Stimulated activated CD4-positive, alpha-beta T cell treated with anti-CD3 and anti-CD28 coated beads, Interleukin-12 subunit alpha, Interleukin-12 subunit beta, amount 100 ng/mL, for 4 hours (primary cell): Measurements from ENCODE around the gene PTGER3.

Experiments used
- DNase-seq: peaks from one replicate; pipeline ENCODE4 v3.0.0-alpha.2; 2020

Gene PTGER3

DNA sequence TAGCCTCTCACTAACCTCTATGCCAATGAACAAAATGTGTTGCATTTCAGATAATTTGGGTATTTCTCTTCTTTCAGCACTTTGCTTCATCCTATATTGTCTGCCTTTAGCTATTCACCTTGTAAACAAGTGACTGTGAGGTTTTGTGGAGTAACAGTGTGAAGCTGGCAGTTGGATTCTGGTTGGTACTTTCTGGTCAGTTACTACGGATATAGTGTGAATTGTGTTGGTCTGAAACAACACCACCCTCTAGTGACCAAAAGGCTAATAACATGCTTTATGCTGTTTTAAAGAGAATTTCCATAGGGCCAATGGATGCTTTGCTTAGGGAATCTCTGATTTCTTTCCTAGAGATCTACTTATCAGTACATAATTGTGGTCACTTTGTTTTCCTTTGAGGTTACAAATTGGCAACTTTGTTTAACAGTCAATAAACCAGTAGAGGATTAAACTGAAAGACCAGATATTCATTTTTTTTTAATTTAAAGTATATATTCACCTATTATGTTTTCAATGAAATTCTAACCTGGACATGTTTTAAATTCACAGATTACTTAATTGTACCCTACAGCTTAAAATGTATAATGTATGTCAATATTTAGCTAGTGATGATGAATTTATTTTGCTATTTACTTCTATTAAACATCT, 2.5 kb upstream of the PTGER3 start:
- DNase-seq = no peak

DNA sequence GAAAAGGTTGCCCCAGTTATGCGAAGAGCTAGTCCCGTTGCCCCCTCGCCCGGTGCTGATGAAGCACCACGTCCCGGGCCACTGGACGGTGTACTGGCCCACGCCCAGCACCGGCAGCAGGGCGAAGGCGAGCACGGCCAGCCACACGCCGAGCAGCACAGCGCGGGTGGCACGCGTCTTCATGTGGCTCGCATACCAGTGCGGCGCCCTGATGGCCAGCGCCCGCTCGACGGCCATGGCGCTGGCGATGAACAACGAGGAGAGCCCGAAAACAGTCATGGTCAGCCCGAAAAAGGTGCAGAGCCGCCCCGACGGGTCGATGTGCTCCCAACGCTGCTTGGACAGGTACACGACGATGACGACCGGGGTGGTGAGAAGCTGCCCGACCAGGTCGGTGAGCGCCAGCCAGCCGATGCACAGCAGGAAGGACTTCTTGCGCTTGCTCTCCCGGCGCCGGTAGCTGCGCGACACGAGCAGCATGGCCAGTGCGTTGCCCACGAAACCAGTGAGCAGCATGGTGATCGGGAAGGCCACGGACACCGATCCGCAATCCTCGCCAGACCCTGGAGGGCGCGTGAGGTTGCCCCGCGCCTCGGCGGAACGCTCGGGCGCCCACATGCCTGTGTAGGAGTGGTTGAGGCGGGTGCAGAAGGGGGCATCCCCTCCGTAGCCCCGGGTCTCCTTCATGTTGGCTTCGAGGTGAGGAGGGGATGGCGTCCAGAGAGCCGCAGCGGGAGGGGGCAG, 553 bp downstream of the PTGER3 start:
- no peak for DNase-seq

DNA sequence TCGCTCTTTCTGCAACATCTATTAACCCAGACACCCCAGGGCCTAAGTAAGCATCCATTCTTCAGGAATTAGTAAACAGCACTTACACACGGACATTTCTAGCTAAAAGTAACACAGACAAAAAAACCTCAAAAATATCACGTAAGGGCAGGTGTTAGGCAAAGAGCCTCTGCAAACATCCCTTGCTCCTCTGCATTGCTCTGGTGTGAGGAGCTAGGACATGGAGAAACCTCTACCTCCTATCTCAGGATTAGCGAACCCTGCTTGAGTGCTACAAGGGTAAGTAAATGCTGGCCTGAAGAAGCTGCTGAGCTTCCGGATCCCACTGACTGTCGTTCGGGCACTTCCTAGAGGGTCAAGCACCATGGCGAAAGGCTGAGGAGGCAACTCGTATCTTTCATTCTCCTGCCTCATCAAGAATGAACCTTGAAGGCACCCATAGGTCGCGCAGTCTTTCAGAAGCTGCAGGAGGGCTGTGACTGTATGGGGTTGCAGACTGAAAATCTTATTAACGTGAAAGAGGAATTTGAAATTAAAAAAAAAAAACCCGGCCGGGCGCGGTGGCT, 2.1 kb downstream of the PTGER3 start:
- DNase-seq = no peak

DNA sequence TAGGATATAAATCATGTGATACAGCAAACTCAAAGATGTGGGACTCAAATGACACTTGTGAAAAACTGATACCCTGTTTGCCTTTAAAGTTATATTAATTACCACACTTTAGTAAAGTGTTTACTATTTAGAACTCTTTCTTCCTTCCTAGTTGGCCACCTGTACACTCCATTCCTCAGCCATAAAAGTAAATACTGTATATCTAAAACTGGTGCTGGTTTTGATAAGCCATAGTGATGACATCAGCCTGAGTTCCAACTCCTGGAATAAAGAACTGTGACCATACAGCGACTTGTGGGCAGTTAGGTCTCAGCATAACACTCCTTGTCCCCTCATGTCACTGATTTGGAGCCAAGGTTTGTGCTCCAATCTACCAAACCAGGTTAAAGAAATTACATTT, 2.8 kb downstream of the PTGER3 start:
- DNase-seq = no peak

DNA sequence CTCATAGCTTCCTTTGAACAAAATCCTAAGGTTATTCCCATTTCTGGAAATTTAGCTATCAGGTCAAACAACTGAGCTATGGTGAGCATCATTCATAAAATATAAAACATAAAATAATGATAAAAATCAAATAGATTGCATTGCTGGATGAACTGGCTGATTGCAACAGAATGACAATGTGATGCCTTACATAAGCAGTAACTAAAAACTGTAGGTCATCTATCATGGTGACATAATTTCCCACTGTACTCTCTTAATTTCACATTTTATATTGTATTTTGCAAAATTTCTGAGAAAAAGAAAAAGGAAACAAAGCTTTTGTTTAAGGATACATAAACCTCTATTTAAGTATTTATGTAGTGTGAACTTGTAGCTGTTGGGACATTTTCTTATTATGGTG, 4.6 kb downstream of the PTGER3 start:
- no peak for DNase-seq

DNA sequence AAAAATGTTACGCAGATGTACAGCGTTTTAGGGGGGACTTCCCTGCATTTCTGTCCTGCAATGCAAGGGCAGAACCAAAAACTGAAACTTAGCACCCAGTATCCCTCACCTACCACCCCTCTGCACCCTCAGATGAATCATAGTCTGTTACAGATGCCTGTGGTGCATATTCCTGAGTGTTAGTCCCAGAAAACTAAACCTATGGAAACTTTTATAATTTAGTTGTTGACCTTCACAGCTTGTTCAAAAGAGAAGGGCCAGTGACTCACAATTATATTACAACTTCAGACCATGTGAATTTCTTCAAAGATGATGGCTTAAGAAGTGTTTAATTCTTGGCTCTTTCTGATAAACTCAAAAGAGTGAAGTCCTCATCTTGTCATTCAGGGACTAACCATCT, 5.8 kb downstream of the PTGER3 start:
- no peak for DNase-seq

DNA sequence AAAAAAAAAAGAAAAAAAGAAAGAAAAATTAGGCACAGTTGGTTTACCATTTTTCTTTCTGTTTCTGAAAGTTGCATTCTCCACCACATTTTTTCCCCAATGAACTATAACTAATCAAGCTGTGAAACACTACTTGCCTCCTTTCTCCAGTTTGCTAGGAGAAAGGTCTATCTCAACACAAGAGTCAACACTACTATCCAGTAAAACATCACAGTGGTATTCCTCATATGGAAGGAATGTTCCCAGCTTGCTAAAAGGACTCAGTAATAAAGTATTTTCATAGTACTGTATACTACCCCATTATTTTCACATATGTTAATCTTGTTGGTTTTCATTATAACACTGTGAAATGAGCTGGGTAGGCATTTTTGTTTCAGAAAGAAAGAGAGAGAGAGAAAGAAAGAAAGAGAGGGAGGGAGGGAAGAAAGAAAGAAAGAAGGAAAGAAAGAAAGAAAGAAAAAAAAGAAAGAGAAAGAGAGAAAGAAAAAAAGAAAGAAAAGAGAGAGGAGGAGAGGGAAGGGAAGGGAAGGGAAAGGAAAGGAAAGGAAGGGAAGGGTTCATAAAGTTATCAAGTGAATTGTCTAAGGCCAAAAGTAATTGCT, 7.9 kb downstream of the PTGER3 start:
- no peak for DNase-seq

DNA sequence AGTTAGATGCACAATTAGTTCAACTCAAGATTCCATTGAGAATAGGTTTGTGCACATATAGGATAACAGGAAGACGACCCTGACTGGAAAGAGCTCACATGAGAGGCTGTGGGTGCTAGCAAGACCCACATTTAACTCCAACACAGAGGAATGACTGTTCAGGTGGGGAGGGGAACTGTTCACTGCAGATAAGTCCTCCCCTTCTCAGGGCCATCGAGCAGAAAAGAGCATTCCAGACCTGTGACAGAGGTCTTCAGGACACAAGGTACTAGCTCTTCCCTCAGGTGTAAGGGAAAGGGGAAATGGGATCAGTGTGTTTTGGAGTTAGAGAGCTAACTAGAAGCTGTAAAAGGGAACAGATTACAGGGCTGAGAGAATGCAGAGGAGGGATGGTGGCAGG, 8.7 kb downstream of the PTGER3 start:
- no peak for DNase-seq

DNA sequence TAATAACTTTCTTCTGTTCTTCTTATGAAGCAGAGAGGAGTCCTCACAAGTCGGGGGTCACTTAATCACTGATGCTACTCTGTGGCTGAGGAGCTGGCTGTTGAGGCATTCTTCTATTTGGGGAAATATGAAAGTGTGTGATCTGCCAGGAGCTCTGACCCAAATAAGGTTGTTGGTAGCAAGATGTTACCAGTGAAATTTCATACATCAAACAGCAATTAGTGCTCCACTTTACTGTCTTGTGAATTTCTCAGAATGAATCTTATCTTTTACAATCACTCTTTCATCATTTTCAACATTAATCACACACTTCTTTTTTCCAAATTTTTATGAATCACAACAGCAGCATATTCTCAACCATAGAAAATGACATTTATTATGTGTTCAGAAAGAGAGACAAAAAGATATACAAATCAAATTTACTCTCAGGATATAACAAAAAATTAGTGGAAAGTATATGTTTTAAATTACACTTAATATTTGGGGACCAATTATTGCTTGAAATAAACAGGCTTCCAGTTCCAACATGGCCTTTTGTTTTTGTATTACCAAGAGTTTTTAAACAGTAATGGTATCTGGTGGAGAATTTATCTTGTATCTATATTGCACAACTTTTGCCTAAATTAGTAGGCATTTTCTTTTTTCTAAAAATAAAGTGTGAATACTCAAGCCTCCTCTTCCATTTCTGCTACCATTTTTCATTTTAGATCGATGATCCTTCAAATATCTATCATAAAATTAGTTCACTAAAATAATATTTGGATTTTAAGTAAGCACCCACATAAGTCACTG, 9.6 kb downstream of the PTGER3 start:
- no peak for DNase-seq

DNA sequence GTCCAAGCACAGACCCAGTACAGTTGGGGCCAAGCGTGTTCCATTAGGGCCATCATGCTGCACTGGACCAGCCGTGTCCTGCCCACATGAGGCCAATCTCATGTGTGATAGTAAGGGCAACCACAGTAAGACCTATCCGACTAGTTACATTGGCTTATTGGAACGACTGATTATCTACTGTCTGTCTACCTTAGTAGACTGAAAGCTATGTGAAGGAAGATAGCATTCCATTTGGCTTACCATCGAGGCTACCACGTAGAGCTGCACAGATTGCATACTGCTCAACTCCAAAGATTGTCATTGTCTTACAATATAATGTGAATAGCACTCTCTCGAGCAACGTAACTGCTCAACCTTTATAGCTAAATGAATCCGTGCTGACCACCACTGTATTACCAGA, 10.6 kb downstream of the PTGER3 start:
- no peak for DNase-seq

DNA sequence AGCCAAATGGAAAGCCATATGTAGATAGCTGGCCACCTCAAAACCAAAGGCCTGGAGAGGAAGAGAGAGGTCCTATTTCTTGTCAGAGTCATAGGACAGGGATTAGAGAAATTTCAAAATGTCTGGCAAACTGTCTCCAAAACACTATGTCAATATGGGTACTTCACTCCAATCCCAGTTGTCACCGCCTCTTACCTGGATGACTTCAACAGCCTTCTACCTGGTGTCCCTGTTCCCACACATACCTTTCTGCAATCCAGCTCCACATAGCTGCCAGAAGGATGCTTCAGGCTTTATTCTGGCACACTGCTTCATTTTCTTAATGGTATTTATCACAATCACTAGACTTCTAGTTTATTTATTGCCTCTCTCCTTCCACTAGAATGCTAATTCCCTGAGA, 14.5 kb downstream of the PTGER3 start:
- DNase-seq = no peak

DNA sequence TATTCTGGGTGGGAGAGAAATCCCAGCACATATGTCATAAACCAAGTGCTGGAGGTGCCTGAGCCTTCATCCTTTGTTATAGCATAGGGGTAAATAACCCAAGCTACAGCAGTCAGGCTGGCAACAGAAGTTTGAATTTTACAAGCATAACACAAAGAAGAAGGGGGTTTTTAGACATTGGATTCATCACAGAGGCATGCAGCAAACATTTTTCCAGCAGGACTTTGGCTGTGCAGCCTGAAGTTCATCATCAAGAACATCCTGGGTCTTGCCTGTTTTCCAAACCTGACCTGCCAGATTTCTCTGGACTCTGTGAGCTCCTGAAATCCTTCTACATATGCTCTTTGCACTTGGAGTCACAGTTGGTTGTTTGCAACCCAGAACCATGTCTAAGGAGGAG, 16.2 kb downstream of the PTGER3 start:
- DNase-seq = no peak

DNA sequence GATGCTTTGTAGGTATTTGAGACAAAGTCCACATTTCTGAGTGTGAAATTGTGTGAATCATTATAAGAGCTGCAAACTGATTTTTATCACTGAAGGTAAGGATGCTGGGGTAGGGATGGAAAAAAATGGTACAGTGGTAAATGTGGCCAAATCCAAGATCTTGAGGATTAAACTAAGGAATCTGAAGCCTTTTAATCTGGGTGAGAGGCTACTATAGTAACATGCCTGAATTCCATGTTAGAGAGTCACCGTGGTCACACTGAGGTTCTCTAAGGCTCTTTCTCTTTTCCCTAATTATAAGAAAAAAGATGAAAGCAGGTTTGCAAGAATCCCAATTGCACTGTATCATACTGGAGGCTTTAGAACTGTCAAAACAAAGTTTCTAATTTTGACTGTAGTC, 17.6 kb downstream of the PTGER3 start:
- DNase-seq = no peak

DNA sequence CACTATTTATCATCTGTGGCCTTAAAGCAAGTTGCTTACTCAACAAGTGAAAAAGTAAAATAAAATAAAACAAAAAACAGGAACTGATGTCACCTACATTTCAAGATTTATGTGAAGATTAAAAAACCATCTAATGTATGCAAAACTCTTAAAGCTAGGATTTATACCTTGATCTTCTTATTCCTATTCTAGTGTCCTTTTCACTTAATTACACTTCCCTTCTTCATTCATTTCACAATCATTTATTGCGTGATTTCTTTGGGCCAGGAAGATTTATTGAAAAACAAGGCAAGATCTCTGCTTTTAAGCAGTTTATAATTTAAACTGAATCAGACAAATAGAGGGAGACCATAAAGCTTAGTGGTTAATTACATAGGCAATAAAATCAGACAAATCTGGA, 18.6 kb downstream of the PTGER3 start:
- no peak for DNase-seq

DNA sequence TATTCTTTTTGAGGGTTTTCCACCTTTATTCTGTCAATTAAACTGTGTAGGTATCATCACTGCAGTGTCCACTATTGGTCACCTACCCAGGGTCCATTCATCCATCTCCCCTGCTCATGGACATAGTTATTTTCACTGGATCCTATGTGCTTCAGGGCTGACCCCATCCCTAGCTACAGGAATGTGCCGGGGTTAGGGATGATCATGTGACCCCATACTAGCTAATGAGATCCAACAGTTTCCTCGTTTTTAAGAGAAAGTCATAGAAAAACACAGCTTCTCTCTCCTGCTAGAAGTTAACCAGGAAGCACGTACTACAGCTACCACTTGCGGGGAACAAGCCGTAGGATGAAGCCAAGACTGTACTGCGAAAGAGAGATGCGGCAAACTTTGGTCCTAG, 19.6 kb downstream of the PTGER3 start:
- DNase-seq = no peak

DNA sequence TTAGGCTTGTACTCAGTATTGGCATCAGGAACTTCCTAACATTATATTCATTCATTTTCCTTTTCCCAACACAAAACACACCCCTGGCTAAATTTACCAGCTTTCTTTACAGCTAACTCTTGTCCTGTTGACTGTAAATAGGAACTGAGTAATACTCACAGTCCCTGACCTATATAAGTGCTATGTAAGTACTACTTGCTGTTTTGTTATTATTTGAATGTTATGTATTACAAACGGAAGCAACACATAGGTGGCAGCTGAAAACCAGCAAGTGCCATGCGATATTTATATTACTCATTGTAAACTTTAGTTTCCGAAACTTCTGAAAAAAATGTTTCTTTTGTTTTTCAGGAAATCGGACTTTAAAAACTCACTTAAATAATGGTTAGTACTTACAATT, 21.5 kb downstream of the PTGER3 start:
- DNase-seq = no peak

DNA sequence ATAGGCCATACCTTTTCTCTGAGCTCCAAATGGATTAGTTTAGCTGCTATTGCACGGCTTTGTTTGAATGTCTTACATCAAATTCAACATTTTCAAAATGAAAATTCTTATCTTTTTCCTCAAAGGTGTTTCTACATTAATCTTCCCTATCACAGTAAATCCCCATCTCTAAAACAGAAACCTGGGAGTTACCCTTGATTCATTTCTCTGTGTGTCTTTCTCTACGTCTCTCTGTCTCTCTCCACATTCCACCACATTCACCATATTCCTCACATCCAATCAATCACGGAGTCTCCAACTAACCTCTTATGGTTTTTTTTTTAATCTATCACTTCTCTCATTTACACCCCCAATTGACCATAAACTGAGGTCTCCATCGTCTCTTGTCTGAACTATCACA, 24.1 kb downstream of the PTGER3 start:
- DNase-seq = no peak

DNA sequence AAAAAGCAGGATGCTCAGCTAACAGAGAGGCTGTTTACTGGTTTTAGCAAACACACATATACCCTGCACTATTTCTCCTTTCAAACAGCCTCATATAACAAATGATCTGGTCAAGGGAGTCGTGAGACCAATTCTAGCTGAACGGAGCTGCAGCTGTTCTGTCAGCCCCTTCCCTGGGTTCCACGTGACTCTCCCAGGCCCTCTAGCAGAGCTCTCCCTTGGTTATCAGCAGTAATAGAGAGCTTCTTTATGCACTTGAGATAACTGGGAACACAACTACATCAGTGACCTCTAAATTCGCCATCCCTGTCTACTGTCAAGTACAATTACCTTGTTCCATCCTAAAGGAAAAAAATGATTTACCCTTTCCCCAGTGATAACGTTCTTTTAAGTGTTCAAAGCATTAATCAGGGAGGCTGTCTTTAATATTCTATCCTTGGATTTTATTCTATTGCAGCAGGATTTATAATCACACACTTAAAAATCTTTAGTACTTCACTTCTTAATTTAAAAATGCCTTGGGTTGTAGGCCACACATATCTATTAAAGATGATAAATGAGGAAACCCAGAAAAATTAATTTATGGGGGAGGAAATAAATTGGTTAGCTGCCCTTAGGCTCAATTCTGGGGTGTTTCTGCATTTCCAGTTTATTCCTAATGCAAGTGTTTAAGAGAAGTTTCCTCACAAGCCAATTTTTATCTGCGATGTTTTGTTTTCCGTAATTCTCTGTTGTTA, 28.2 kb downstream of the PTGER3 start:
- no peak for DNase-seq

DNA sequence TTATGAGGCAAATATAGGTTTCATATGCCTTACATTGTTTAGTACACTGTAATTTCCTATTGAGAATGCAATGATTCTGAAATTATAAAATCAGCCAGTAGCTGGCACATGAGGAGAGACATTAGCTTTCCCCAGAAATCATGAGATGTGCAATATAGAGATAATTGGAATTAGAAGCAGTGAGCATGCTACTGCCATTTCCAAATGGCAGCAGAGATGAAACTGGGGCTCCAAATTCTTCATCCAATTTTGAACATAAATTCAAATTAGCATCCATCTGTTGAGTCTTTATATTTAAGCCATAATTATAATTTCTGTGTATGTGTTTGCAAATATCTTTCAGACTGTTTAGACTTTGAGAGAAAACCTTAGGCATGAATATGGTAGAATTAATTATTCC, 28.8 kb downstream of the PTGER3 start:
- no peak for DNase-seq

DNA sequence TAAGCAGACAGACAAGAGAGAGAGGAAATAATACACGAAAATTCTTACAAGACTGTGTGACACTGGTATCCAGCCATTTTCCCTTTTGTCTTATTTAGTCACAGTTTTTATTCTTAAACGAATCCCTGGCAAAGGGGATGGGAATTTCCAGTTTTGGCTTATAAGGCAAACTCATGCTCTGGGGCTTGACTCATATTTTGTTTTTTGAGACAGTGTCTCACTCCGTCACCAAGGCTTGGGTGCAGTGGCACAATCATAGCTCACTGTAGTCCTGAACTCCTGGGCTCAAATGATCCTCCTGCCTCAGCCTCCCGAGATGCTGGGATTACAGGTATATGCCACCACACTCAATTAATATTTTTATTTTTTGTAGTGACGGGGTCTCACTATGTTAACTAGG, 31.9 kb downstream of the PTGER3 start:
- no peak for DNase-seq

DNA sequence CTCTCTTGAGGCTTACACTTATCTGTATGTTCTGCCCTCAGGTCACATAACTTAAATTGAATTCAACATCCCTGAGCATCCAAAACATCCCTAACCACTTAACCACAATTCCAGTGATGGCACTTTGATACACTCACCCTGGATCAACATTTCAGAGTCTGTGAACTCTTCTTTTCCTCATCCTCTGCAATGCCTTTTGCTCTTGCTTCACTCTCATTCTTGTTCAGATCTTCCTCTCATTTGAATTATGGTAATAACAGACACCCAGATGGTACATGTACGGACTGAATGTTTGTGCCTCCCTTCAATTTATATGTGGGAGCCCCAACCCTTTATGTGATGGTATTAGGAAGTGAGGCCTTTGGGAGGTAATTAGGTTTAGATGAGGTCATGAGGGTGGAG, 33.4 kb downstream of the PTGER3 start:
- DNase-seq = no peak

DNA sequence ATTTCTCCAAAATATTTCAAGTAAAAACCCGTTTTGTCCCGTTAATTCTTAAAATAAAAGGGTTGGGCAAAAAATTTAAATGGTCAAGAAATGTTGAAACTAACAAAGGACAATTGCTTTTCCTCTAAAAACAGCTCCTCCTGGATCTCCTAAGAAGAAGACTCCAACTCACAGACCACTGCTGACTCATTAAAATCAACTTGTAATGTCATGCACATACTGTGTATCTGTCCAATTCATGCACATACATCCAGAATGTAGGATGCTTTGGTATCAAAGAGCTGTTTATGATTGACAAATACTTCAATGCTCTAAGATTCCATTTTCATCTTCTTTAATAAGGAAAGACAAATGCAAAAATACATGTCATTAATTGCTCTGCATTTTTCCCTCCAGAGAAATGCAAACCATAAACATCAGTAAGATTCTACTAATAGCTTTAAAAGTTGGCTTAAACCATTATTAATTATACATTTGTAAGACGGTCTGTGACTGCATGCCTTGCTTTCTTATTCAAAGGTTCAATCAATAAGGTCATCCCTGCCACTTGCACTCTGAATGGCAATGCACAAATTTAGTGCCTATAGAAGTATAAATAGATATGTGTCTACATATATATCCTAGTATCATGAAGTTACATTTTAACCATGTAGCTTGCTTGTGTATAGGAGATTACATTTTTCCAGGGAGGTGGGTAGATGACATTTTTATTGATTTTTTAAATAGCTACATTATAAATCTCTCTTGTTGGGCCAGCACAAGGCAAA, 44.7 kb downstream of the PTGER3 start:
- no peak for DNase-seq
